NCI-H2081 (cell line): ENCODE measurements around the gene ZNRF4.
A peak's percentile ranks its signal among the peaks of the same experiment; 100 is the strongest.

ENCODE experiments used
- DNase-seq, 2 experiments: peaks; one replicate each; lab custom pipeline; 2025; lab: John Stamatoyannopoulos, UW

Gene ZNRF4

GRCh38 chr19:5440299-5440698 is 14.9 kb upstream of the ZNRF4 start:
- DNase-seq: no peak

GRCh38 chr19:5443723-5444122 is 11.5 kb upstream of the ZNRF4 start:
- no peak for DNase-seq

- no peak for DNase-seq
Observed at GRCh38 chr19:5444431-5444830, 10.8 kb upstream of the ZNRF4 start.

- no peak for DNase-seq
Observed at GRCh38 chr19:5445071-5445470, 10.1 kb upstream of the ZNRF4 start.

- peak in 1 of 2 experiments; percentile 20 for DNase-seq
Observed at GRCh38 chr19:5445561-5446055, 9.6 kb upstream of the ZNRF4 start.

GRCh38 chr19:5447700-5448311 is 7.4 kb upstream of the ZNRF4 start:
- no peak for DNase-seq

GRCh38 chr19:5448374-5448773 is 6.8 kb upstream of the ZNRF4 start:
- DNase-seq: peak; percentile 45 to 63

GRCh38 chr19:5450482-5451126 is 4.6 kb upstream of the ZNRF4 start:
- no peak for DNase-seq

GRCh38 chr19:5451494-5451893 is 3.7 kb upstream of the ZNRF4 start:
- DNase-seq: no peak

GRCh38 chr19:5452594-5453565 is 2.3 kb upstream of the ZNRF4 start:
- DNase-seq: no peak

- no peak for DNase-seq
Observed at GRCh38 chr19:5454743-5455142, 474 bp upstream of the ZNRF4 start.

- DNase-seq: no peak
Observed at GRCh38 chr19:5456130-5456840, 1.1 kb downstream of the ZNRF4 start.

- no peak for DNase-seq
Observed at GRCh38 chr19:5456841-5457200, 1.6 kb downstream of the ZNRF4 start.

GRCh38 chr19:5457709-5458108 is 2.5 kb downstream of the ZNRF4 start:
- no peak for DNase-seq

- no peak for DNase-seq
Observed at GRCh38 chr19:5458420-5458819, 3.2 kb downstream of the ZNRF4 start.

GRCh38 chr19:5459360-5459759 is 4.1 kb downstream of the ZNRF4 start:
- no peak for DNase-seq

GRCh38 chr19:5460748-5461147 is 5.5 kb downstream of the ZNRF4 start:
- no peak for DNase-seq

- DNase-seq: no peak
Observed at GRCh38 chr19:5463959-5464358, 8.7 kb downstream of the ZNRF4 start.

GRCh38 chr19:5466072-5466471 is 10.9 kb downstream of the ZNRF4 start:
- DNase-seq: no peak

GRCh38 chr19:5466814-5467291 is 11.6 kb downstream of the ZNRF4 start:
- peak; percentile 25 to 56 for DNase-seq

- no peak for DNase-seq
Observed at GRCh38 chr19:5470264-5470671, 15.1 kb downstream of the ZNRF4 start.

- DNase-seq: no peak
Observed at GRCh38 chr19:5472286-5472685, 17.1 kb downstream of the ZNRF4 start.
